IPS-15b (cell line): ENCODE data around the gene YY1.

ENCODE experiments used
- H3K27me3 ChIP-seq: one replicate; pipeline ENCODE4 v1.6.1; 2013; ENCODE audit warnings: low read length; ENCODE audit not compliant: control insufficient read depth, insufficient read depth
- H3K36me3 ChIP-seq: one replicate; pipeline ENCODE4 v1.6.1; 2013; ENCODE audit warnings: low read length; ENCODE audit not compliant: control insufficient read depth, insufficient read depth
- H3K4me1 ChIP-seq: one replicate; pipeline ENCODE4 v1.6.1; 2013; ENCODE audit warnings: mild to moderate bottlenecking, low read length; ENCODE audit not compliant: control insufficient read depth, insufficient read depth
- H3K4me3 ChIP-seq: one replicate; pipeline ENCODE4 v1.5.1; 2013; ENCODE audit warnings: low read depth, low read length
- H3K9ac ChIP-seq: one replicate; pipeline ENCODE4 v1.6.1; 2013; ENCODE audit warnings: low read depth, mild to moderate bottlenecking, low read length
- H3K9me3 ChIP-seq: one replicate; pipeline ENCODE4 v1.6.1; 2013; ENCODE audit warnings: mild to moderate bottlenecking, low read length; ENCODE audit not compliant: control insufficient read depth, insufficient read depth

Gene YY1

DNA sequence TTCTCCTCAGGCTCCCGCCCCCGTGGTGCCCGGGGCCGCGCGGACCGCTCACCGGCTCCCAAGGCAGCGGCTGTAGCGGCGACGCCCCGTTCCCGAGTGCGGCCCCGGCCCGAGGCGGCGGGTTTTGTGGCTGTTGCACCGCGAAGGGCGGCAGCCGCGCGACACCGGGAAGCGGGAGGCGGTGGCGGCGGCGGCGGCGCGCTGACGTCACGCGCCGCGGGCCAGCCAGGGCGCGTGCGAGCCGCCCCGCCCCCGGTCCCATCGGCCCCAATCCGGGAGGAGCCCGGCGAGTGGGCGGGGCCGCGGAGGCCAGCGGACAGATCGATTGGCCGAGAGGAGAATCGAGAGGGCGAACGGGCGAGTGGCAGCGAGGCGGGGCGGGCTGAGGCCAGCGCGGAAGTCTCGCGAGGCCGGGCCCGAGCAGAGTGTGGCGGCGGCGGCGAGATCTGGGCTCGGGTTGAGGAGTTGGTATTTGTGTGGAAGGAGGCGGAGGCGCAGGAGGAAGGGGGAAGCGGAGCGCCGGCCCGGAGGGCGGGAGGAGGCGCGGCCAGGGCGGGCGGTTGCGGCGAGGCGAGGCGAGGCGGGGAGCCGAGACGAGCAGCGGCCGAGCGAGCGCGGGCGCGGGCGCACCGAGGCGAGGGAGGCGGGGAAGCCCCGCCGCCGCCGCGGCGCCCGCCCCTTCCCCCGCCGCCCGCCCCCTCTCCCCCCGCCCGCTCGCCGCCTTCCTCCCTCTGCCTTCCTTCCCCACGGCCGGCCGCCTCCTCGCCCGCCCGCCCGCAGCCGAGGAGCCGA, at the start of gene YY1:
YY1 (plus strand) TSS at position 726 of the 792 bp plus-strand sequence. CDS start 101 bp downstream, outside the sequence.
- Histone ChIP-seq H3K4me1 (peaks cover 5% of the 10 kb centered on the region), H3K9me3 (no peaks in the 10 kb centered on the region), H3K9ac (peak within 1 kb of the TSS; percentile 93), H3K36me3 (peaks cover 5% of the 10 kb centered on the region), H3K27me3 (no peaks in the 10 kb centered on the region), H3K4me3 (peak within 1 kb of the TSS; percentile 90)

DNA sequence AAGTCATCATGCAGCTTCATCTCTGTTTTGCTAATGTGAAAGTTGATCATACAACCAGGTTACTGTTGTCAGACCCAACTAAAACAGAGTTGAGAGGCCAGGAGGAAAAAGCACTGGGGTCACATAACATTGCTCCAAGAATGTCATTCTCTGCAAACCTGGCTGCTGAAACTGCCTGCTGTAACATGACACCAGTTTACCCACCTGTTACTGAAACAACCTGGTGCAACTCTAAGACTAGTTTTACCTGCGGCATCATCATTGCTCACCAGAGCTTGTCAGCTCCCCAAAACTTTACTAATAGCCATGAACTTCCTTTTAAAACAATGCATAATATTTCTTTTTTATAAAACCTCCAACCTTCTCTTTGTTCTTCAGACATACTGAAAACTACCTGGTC, 48.8 kb upstream of the YY1 start:
- H3K9me3 ChIP-seq = no peaks in the 10 kb centered on the region
- no peak overlapping the region for H3K4me3 ChIP-seq
- H3K27me3 ChIP-seq = no peaks in the 10 kb centered on the region
- no peaks in the 10 kb centered on the region for H3K36me3 ChIP-seq
- no peak overlapping the region for H3K9ac ChIP-seq
- peaks cover 4% of the 10 kb centered on the region for H3K4me1 ChIP-seq

DNA sequence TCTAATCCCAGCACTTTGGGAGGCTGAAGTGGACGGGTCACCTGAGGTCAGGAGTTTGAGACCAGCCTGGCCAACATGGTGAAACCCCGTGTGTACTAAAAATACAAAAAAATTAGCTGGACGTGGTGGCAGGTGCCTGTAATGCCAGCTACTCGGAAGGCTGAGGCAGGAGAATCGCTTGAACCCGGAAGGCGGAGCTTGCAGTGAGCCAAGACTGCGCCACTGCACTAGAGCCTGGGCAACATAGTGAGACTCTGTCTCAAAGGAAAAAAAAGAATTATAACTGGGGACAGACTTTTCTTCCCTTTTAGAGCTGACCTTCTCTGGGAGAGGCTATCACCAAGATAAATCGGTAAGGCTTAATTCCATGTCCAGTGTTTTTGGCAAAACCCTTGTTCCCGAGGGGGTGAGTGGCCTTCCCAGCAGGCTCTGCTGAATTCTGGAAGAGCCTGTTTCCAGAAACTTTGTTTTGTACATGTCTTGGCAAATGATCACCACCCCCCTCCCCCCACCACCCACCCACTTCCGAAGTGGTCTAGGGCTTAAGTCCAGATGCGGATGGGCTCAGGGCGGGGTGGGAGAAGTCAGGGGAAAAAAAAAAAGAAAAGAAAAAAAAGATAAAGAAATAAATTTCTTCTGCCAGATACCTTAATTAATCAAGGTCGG, 47.2 kb upstream of the YY1 start:
- Histone ChIP-seq H3K4me1 (peaks cover 4% of the 10 kb centered on the region), H3K9me3 (no peaks in the 10 kb centered on the region), H3K36me3 (no peaks in the 10 kb centered on the region), H3K27me3 (no peaks in the 10 kb centered on the region), H3K9ac (no peak overlapping the region), H3K4me3 (no peak overlapping the region)

DNA sequence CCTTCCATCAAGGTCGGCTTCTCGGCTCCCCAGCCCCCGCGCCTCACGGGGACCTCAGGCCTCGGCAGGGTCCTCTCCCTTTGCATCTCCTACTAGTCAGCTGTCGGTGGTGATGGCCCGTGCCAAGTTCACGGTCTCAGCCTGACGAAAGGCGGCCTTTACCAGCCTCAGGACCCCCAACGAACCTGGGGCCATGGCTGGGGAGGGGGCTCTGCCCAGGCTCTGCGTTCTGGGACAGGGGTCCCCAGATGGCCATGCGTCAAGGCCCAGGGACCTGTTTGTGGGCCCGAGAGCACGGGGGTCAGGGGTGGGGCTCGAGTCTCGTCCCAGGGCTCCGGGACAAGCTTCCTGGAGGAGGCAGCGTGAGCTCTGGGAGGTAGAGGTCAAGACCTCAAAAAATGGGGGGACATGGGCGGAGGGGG, 46.7 kb upstream of the YY1 start:
- Histone ChIP-seq H3K4me1 (peaks cover 4% of the 10 kb centered on the region), H3K36me3 (no peaks in the 10 kb centered on the region), H3K4me3 (peak overlapping the region; percentile 22), H3K27me3 (no peaks in the 10 kb centered on the region), H3K9me3 (no peaks in the 10 kb centered on the region), H3K9ac (peak overlapping the region; percentile 73)

DNA sequence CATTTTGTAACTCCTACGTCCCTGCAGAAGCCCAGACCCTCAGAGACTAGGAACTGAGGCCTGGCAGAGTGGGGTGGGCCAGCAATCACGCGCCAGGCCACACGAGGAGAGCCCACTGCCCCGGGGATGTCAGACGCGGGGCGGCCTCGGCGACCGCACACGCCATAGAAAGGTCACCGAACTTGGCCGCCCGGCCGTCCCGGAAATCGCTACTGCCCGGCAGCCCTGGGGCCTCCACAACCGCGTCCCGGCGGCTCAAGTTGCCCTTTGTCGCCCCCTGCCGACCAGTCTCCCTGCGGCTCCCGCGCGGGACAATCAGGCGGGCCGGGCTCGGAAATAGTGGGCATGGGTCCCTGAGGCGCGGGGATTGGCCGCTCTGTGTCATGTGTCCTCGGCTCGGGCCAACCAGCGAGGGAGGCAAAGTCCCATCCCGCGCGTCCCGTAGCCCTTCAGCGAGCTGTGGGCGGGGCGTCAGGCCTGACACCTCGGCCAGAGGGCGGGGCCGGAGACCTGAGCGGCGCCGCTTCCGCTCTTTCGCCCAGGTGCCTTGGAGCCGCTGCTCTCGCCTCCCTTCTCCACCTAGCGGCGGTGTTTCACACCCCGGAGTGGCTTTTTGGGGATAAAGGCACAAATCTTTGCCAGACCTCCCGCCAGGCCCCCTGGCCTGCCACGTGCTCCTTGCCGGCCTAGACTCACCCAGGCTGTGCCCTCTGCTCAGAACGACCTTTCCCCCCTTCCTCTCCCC, 46.1 kb upstream of the YY1 start:
- H3K36me3 ChIP-seq = no peaks in the 10 kb centered on the region
- peak overlapping the region; percentile 22 for H3K4me3 ChIP-seq
- H3K27me3 ChIP-seq = no peaks in the 10 kb centered on the region
- H3K9me3 ChIP-seq = no peaks in the 10 kb centered on the region
- peak overlapping the region; percentile 73 for H3K9ac ChIP-seq
- H3K4me1 ChIP-seq = peaks cover 4% of the 10 kb centered on the region

DNA sequence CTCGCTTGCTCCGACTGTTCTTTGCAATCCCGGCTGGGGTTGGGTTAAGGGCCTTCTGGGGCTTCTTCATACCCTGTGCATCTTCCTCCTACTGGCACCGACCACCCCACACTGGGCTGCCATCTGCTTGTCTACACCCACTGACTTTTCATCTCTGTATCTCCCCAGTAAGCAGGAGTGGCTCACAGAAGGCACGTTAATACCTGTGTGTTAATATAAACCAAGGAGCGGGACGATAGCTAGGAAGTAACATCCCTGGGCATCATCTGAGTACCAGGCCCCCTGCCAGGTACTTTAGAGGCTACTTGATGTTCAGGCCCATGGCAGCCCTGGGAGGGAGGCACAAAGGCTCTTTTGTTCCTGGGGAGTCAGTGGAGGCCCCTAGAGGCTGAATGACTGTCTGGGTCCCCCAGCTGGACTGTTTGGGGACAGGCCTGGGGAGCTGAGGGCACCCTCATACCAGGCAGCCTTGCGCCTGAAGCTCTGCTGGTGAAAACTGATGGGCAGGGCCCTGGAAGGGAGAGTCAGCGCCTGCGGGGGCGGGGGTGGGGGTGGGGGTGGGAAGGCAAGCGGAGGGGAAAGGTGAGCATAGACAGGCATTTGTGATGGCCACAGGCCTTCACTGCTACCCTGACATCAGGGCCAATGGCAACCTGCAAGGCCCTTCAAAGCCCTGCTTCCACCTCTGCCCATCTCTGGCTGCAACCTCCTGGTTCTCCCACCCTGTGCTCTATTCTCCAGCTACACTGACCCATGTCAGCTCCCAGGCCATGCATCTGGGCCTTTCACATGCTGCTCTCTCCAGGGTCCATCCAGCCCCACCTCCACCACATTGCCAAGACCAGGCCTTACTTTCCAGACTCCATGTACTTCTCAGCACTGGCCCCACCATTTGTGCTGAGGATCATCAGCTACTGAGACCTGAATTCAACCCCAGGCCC, 45.3 kb upstream of the YY1 start:
- Histone ChIP-seq H3K4me3 (no peak overlapping the region), H3K9me3 (no peaks in the 10 kb centered on the region), H3K9ac (peak overlapping the region; percentile 57), H3K4me1 (peaks cover 4% of the 10 kb centered on the region), H3K36me3 (no peaks in the 10 kb centered on the region), H3K27me3 (no peaks in the 10 kb centered on the region)

DNA sequence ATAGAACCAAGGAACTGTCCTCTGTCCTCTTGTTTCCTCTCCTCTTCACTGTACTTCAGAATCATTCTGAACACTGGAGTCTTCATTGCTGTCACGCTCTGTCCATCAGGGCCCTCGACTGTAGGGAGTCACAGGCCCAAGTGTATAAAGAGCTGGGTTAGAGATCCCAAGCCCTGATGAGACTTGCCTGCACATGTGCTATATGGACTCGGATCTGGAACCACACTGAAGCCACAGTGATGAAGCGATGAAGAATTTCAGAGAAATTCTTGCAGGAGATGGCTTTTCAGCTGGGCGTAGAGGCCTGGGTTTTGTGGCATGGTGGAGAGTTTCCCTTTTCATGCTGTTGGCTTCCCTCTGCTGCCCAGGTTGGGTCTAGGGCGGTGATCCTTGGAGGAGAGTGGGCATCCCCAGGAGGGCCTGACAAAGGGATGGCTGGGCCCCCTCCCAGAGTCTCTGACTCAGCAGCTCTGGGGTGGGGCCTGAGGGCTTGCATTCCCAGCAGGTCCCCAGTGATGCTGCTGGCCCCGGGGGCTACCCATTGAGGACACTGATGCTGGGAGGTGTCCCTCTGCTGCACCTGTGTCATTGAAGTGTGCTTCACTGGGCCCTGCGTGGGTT, 39.6 kb upstream of the YY1 start:
- H3K4me3 ChIP-seq = no peak overlapping the region
- no peaks in the 10 kb centered on the region for H3K9me3 ChIP-seq
- peaks cover 2% of the 10 kb centered on the region for H3K4me1 ChIP-seq
- no peaks in the 10 kb centered on the region for H3K36me3 ChIP-seq
- H3K27me3 ChIP-seq = no peaks in the 10 kb centered on the region
- H3K9ac ChIP-seq = no peak overlapping the region

DNA sequence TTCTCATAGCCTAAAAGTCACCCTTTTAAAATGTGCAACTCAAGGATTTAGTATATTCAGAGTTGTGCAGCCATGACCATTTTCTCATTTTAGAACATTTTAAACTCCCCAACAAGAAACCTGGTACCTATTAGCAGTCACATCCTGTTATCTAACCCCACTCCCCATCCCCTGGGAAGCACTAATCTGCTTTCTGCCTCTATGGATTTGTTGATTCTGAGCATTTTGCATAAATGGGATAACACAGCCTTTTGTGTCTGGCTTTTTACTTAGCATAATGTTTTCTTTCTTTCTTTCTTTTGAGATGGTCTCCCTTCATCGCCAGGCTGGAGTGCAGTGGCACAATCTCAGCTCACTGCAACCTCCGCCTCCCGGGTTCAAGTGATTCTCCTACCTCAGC, 38.6 kb upstream of the YY1 start:
- Histone ChIP-seq H3K9ac (no peak overlapping the region), H3K4me1 (peaks cover 2% of the 10 kb centered on the region), H3K27me3 (no peaks in the 10 kb centered on the region), H3K36me3 (no peaks in the 10 kb centered on the region), H3K4me3 (no peak overlapping the region), H3K9me3 (no peaks in the 10 kb centered on the region)

DNA sequence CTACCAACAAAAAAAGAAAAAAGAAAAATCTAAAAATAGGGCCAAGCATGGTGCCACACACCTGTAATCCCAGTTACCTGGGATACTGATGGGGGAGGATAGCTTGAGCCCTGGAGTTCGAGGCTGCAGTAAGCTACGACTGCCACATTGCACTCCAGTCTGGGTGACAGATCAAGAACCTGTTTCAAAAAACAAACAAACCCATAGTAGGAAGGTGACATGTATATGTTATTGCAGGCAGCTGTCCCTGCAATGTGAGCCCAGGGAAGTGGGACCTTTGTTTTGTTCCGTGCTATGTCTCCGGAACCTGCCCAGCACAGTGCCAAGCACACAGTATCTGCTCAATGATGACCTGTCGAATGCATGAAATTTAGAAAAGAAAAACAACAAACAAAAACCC, 37.2 kb upstream of the YY1 start:
- Histone ChIP-seq H3K27me3 (no peaks in the 10 kb centered on the region), H3K9ac (no peak overlapping the region), H3K4me3 (no peak overlapping the region), H3K9me3 (no peaks in the 10 kb centered on the region), H3K4me1 (peaks cover 2% of the 10 kb centered on the region), H3K36me3 (no peaks in the 10 kb centered on the region)

DNA sequence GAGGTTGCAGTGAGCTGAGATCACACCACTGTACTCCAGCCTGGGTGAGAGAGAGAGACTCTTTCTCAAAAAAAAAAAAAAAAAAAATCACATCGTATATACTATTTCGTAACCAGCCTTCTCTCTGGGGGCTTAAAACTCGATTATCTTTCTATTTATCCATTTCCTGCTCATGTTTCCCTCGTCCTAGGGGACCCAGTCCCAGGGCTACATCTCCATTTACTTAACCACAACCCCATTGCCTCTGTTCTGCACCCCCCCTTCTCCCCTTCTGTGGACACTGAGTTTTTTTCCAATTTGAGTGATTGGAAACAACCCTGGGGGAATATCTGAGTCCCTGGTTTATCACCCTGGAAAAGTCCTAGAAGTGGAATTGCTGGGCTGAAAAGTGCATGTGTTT, 36.2 kb upstream of the YY1 start:
- Histone ChIP-seq H3K4me1 (peaks cover 2% of the 10 kb centered on the region), H3K9me3 (no peaks in the 10 kb centered on the region), H3K27me3 (no peaks in the 10 kb centered on the region), H3K4me3 (no peak overlapping the region), H3K36me3 (no peaks in the 10 kb centered on the region), H3K9ac (no peak overlapping the region)

DNA sequence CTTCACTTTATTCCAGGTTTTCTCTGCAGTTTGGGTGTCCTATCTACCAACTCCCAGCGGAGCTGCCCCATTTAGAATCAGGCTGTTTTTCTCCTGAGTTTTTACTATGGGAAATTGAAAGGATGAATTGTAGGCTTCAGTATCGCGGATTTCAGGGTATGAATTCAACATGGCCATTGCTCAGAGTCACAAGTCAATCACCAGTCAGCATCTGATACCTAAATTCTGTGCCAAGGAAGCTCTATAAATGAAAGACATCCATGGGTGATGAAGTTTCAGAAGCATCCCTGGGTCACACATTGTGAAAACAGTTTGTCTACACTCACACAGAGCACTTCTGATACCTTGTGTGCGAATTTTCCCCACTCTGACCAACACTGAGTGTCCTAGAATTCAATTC, 35.8 kb upstream of the YY1 start:
- no peak overlapping the region for H3K4me3 ChIP-seq
- no peaks in the 10 kb centered on the region for H3K36me3 ChIP-seq
- no peak overlapping the region for H3K9ac ChIP-seq
- peaks cover 2% of the 10 kb centered on the region for H3K4me1 ChIP-seq
- no peaks in the 10 kb centered on the region for H3K27me3 ChIP-seq
- no peaks in the 10 kb centered on the region for H3K9me3 ChIP-seq
